Upper lobe of left lung (tissue), 6 donors: Measurements from ENCODE around the gene CUBN. TPM values are rescaled to one million over a fixed set of nuclear protein-coding genes. Genes with fewer than 3 reads are reported as not detected.

Experiments
- ATAC-seq, 2 donors: fragments of 200-7000 bp; cut with Tn5 transposase; one replicate each; pipeline ENCODE4 v1.9.1; 2022; ENCODE audit warnings: mild to moderate bottlenecking in 2 of 2, moderate library complexity in 2 of 2; ENCODE audit not compliant: low FRiP score in 2 of 2
- DNase-seq, 2 donors: peaks; one replicate each; pipeline ENCODE4 v3.0.0-alpha.2; 2019 to 2020
- H3K27ac ChIP-seq, 4 donors: fragments of 200-600 bp; sonication (generic); one replicate each; pipeline ENCODE4 v1.5.1; 2016 to 2019
- H3K27me3 ChIP-seq, 4 donors: fragments of 200-600 bp; sonication (generic); one replicate each; pipeline ENCODE4 v1.5.1; 2017 to 2019
- H3K36me3 ChIP-seq, 4 donors: fragments of 200-600 bp; sonication (generic); one replicate each; pipeline ENCODE4 v1.5.1; 2016 to 2019
- H3K4me1 ChIP-seq, 4 donors: fragments of 200-600 bp; sonication (generic); one replicate each; pipeline ENCODE4 v1.5.1; 2018 to 2019
- H3K4me3 ChIP-seq, 4 donors: fragments of 200-600 bp; sonication (generic); one replicate each; pipeline ENCODE4 v1.5.1; 2017 to 2019; ENCODE audit warnings: mild to moderate bottlenecking in 2 of 4, moderate library complexity in 1 of 4
- H3K9me3 ChIP-seq, 4 donors: fragments of 200-600 bp; sonication (generic); one replicate each; pipeline ENCODE4 v1.5.1; 2018 to 2019
- CTCF ChIP-seq, 6 experiments: fragments of 450-650 bp in 4 of 6; fragments of 200-600 bp in 2 of 6; sonication (generic) in 2 of 6; IDR thresholded peaks; one replicate each; pipeline ENCODE4 v1.5.1; 2016 to 2019; ENCODE audit warnings: antibody characterized with exemption in 6 of 6
- EP300 ChIP-seq, 4 donors: sonication (generic); formaldehyde crosslinking; IDR thresholded peaks; one replicate each; pipeline ENCODE4 v1.5.1; 2017; ENCODE audit warnings: antibody characterized with exemption in 4 of 4, control low read depth in 2 of 4
- POLR2A ChIP-seq, 4 donors: fragments of 450-650 bp; IDR thresholded peaks; one replicate each; pipeline ENCODE4 v1.5.1; 2016 to 2017; ENCODE audit warnings: antibody characterized with exemption in 4 of 4, mild to moderate bottlenecking in 2 of 4
- POLR2AphosphoS5 ChIP-seq, 2 donors: sonication (generic); formaldehyde crosslinking; IDR thresholded peaks; one replicate each; pipeline ENCODE4 v1.5.1; 2017; ENCODE audit warnings: antibody characterized with exemption in 2 of 2
- WGBS, 2 donors: methylation state at CpG; one replicate each; pipeline ENCODE4 v1.1.5; 2017 to 2018; 5-methylcytosine and 5-hydroxymethylcytosine counted together
- total RNA-seq, 6 donors: library from RNA; depleted of rRNA in 4 of 6; stranded (reverse); fragments of >200 nt in 4 of 6; gene quantifications; one replicate each; pipeline versions ENCODE4 v1.1.0 to v1.2.1, GENCODE V29; 2016 to 2021
- donor health status: DM: no; HTN: no; CAD: no; lungs with moderate emphysema.
- donor health status: DM: no; HTN: yes; CAD: no; lungs with severe emphysema.

CUBN gene
- total RNA-seq, 6 donors from 2014 or later = 1.0 to 9.4 (median 5.3) TPM

- Histone ChIP-seq H3K27ac (peak overlapping the region; percentile 51 to 72 (median 59)), H3K36me3 (no peaks in the 10 kb centered on the region), H3K4me3 (no peak overlapping the region), H3K9me3 (no peaks in the 10 kb centered on the region), H3K4me1 (peaks cover 10 to 31% (median 21%) of the 10 kb centered on the region in 4 donors), H3K27me3 (no peaks in the 10 kb centered on the region)
- DNase-seq = no peak
- TF ChIP-seq POLR2AphosphoS5 (IDR thresholded peaks at IDR 0.05) = no peak
- no peak for TF ChIP-seq POLR2A (IDR thresholded peaks at IDR 0.05)
- no peak for TF ChIP-seq CTCF (IDR thresholded peaks at IDR 0.05)
- no peak for TF ChIP-seq EP300 (IDR thresholded peaks at IDR 0.05)
- peak in 1 of 2 donors; percentile 39 for ATAC-seq
- WGBS, 2 donors = 76 to 89% methylated on average over 9 of the region's 9 CpGs
Observed at GRCh38 chr10:17001297-17001744, 128.3 kb downstream of the CUBN start.

GRCh38 chr10:16999665-17000451 lies 129.8 kb downstream of the CUBN start:
- Histone ChIP-seq H3K27me3 (no peaks in the 10 kb centered on the region), H3K4me3 (no peak overlapping the region), H3K9me3 (no peaks in the 10 kb centered on the region), H3K27ac (peak overlapping the region in 1 of 4 donors; percentile 42), H3K4me1 (peaks cover 21 to 37% (median 28%) of the 10 kb centered on the region in 4 donors), H3K36me3 (no peaks in the 10 kb centered on the region)
- TF ChIP-seq POLR2AphosphoS5 (IDR thresholded peaks at IDR 0.05) (no peak), POLR2A (IDR thresholded peaks at IDR 0.05) (no peak), CTCF (IDR thresholded peaks at IDR 0.05) (no peak), EP300 (IDR thresholded peaks at IDR 0.05) (no peak)
- ATAC-seq (no peak), DNase-seq (no peak)
- WGBS, 2 donors = 65 to 73% methylated on average over 10 of the region's 10 CpGs

- Histone ChIP-seq H3K27ac (peak overlapping the region in 3 of 4 donors; percentile 56 to 83 (median 73)), H3K27me3 (no peaks in the 10 kb centered on the region), H3K4me1 (peaks cover 15 to 30% (median 19%) of the 10 kb centered on the region in 4 donors), H3K36me3 (no peaks in the 10 kb centered on the region), H3K4me3 (no peak overlapping the region), H3K9me3 (no peaks in the 10 kb centered on the region)
- ATAC-seq = no peak
- TF ChIP-seq CTCF (IDR thresholded peaks at IDR 0.05) = no peak
- TF ChIP-seq EP300 (IDR thresholded peaks at IDR 0.05) = no peak
- no peak for TF ChIP-seq POLR2A (IDR thresholded peaks at IDR 0.05)
- TF ChIP-seq POLR2AphosphoS5 (IDR thresholded peaks at IDR 0.05) = no peak
- no peak for DNase-seq
- WGBS, 2 donors = 35 to 40% methylated on average over 6 of the region's 6 CpGs
Observed at GRCh38 chr10:16996530-16996964, 133.1 kb downstream of the CUBN start.

GRCh38 chr10:16995867-16996529 lies 133.6 kb downstream of the CUBN start:
- TF ChIP-seq POLR2AphosphoS5 (IDR thresholded peaks at IDR 0.05) (peak; percentile 26 to 77), EP300 (IDR thresholded peaks at IDR 0.05) (peak in 2 of 4 donors; percentile 81 to 85), CTCF (IDR thresholded peaks at IDR 0.05) (no peak), POLR2A (IDR thresholded peaks at IDR 0.05) (no peak)
- 29 to 35% methylated on average over 6 of the region's 6 CpGs for WGBS, 2 donors
- Histone ChIP-seq H3K9me3 (no peaks in the 10 kb centered on the region), H3K4me3 (no peak overlapping the region), H3K36me3 (no peaks in the 10 kb centered on the region), H3K4me1 (peaks cover 15 to 27% (median 19%) of the 10 kb centered on the region in 4 donors), H3K27me3 (no peaks in the 10 kb centered on the region), H3K27ac (peak overlapping the region in 3 of 4 donors; percentile 56 to 83 (median 73))
- no peak for DNase-seq
- ATAC-seq = peak; percentile 67 to 80
